HG02678 (cell line): ENCODE results near the gene KIF5C.

Experiments used
- ATAC-seq: cut with Tn5 transposase; IDR thresholded peaks from one replicate; pipeline ENCODE4 v1.9.1; 2021; ENCODE audit warnings: mild to moderate bottlenecking, moderate library complexity; ENCODE audit not compliant: unreplicated experiment

The KIF5C gene

GRCh38 chr2:149038442-149039212 is 163.6 kb downstream of the KIF5C start, which contains the start of gene LYPD6B:
Gene LYPD6B (plus strand): TSS chr2:149038699. CDS start chr2:149130949, 92,250 bp downstream.
- ATAC-seq, result peak; percentile 66

GRCh38 chr2:149039213-149039724 is 164.2 kb downstream of the KIF5C start:
- no peak for ATAC-seq

GRCh38 chr2:149040451-149040850 is 165.4 kb downstream of the KIF5C start:
- peak; percentile 42 for ATAC-seq

GRCh38 chr2:149041482-149041881 is 166.5 kb downstream of the KIF5C start:
- ATAC-seq, result no peak

- ATAC-seq, result no peak
Measured at GRCh38 chr2:149042881-149043280, 167.9 kb downstream of the KIF5C start.

GRCh38 chr2:149044500-149044899 is 169.5 kb downstream of the KIF5C start:
- no peak for ATAC-seq

GRCh38 chr2:149047118-149047517 is 172.1 kb downstream of the KIF5C start:
- no peak for ATAC-seq

GRCh38 chr2:149049142-149049541 is 174.1 kb downstream of the KIF5C start:
- ATAC-seq, result no peak

- ATAC-seq, result no peak
Measured at GRCh38 chr2:149050188-149050587, 175.2 kb downstream of the KIF5C start.

GRCh38 chr2:149055751-149056150 is 180.7 kb downstream of the KIF5C start:
- ATAC-seq, result no peak

- no peak for ATAC-seq
Measured at GRCh38 chr2:149056541-149057255, 181.7 kb downstream of the KIF5C start.

GRCh38 chr2:149057401-149057800 is 182.4 kb downstream of the KIF5C start:
- no peak for ATAC-seq

- no peak for ATAC-seq
Measured at GRCh38 chr2:149058936-149059335, 183.9 kb downstream of the KIF5C start.

- ATAC-seq, result no peak
Measured at GRCh38 chr2:149059822-149060221, 184.8 kb downstream of the KIF5C start.

- ATAC-seq, result no peak
Measured at GRCh38 chr2:149061133-149061745, 186.2 kb downstream of the KIF5C start.

- ATAC-seq, result no peak
Measured at GRCh38 chr2:149062531-149062930, 187.5 kb downstream of the KIF5C start.

- ATAC-seq, result no peak
Measured at GRCh38 chr2:149063177-149063576, 188.2 kb downstream of the KIF5C start.

GRCh38 chr2:149064365-149064841 is 189.4 kb downstream of the KIF5C start:
- no peak for ATAC-seq

- ATAC-seq, result no peak
Measured at GRCh38 chr2:149064856-149065630, 190.0 kb downstream of the KIF5C start.

- ATAC-seq, result no peak
Measured at GRCh38 chr2:149068225-149068995, 193.4 kb downstream of the KIF5C start.
